GM12891 (cell line): ENCODE measurements around the gene PAPPA2.

ENCODE experiments used
- POLR2A ChIP-seq: IDR thresholded peaks from 2 replicates; pipeline ENCODE4 v1.6.1; 2011; ENCODE audit warnings: low read depth, low read length, control low read depth
- POLR2AphosphoS5 ChIP-seq: IDR thresholded peaks from 2 replicates; pipeline ENCODE4 v1.6.1; 2011; ENCODE audit warnings: low read depth, low read length, control low read depth

GRCh38 chr1:176770066-176770465, 307.1 kb downstream of the PAPPA2 start:
- no peak for TF ChIP-seq POLR2AphosphoS5
- no peak for TF ChIP-seq POLR2A
